Keratinocyte (primary cell): ENCODE measurements around the gene MKLN1. TPM values are rescaled to one million over a fixed set of nuclear protein-coding genes. Genes with fewer than 3 reads are reported as not detected.

Source experiments
- DNase-seq: peaks from one replicate; pipeline ENCODE4 v3.0.0-alpha.2; 2011; ENCODE audit warnings: low read depth, missing footprints, low spot score
- FAIRE-seq: peaks from 2 replicates; lab custom pipeline; 2011; peaks lifted over from hg19 to GRCh38; lab: Jason Lieb, UNC
- H2AFZ ChIP-seq: 2 replicates; pipeline ENCODE4 v1.6.0; 2012; ENCODE audit warnings: low read length, control low read depth, inconsistent platforms; ENCODE audit not compliant: control insufficient read depth
- H3K27ac ChIP-seq: 2 replicates; pipeline ENCODE4 v1.5.1; 2011; ENCODE audit warnings: low read length; ENCODE audit not compliant: control insufficient read depth, insufficient read depth
- H3K27me3 ChIP-seq: 3 replicates; pipeline ENCODE4 v1.6.0; 2011; ENCODE audit warnings: low read length; ENCODE audit not compliant: control insufficient read depth, insufficient read depth; ENCODE audit errors: extremely low read depth
- H3K36me3 ChIP-seq, 2 experiments: 2 replicates in 1 of 2; 3 replicates in 1 of 2; pipeline ENCODE4 v1.5.1; 2011; ENCODE audit warnings: low read length in 2 of 2, mild to moderate bottlenecking in 1 of 2; ENCODE audit not compliant: control insufficient read depth in 2 of 2, insufficient read depth in 2 of 2; ENCODE audit errors: extremely low read depth in 1 of 2
- H3K4me1 ChIP-seq: 3 replicates; pipeline ENCODE4 v1.5.1; 2011; ENCODE audit warnings: low read length; ENCODE audit not compliant: control insufficient read depth, insufficient read depth; ENCODE audit errors: extremely low read depth
- H3K4me2 ChIP-seq: 3 replicates; pipeline ENCODE4 v1.6.0; 2011; ENCODE audit warnings: low read depth, low read length; ENCODE audit not compliant: control insufficient read depth, insufficient read depth; ENCODE audit errors: extremely low read depth
- H3K4me3 ChIP-seq, 3 experiments: fragments of 200-600 bp in 1 of 3; sonication (generic) in 1 of 3; 2 replicates in 2 of 3; 3 replicates in 1 of 3; pipeline ENCODE4 v1.5.1; 2011 to 2016; ENCODE audit warnings: low read length in 3 of 3, mild to moderate bottlenecking in 3 of 3, control low read depth in 2 of 3, inconsistent platforms in 1 of 3, low read depth in 1 of 3, mixed read lengths in 1 of 3, mixed run types in 1 of 3, moderate library complexity in 1 of 3; ENCODE audit not compliant: control insufficient read depth in 2 of 3, insufficient read depth in 2 of 3; ENCODE audit errors: extremely low read depth in 1 of 3
- H3K79me2 ChIP-seq: 2 replicates; pipeline ENCODE4 v1.6.0; 2012; ENCODE audit warnings: low read length; ENCODE audit not compliant: control insufficient read depth, insufficient read depth
- H3K9ac ChIP-seq: 3 replicates; pipeline ENCODE4 v1.6.0; 2011; ENCODE audit warnings: low read length; ENCODE audit not compliant: control insufficient read depth, insufficient read depth; ENCODE audit errors: extremely low read depth
- H3K9me1 ChIP-seq: 3 replicates; pipeline ENCODE4 v1.6.0; 2011; ENCODE audit warnings: low read length; ENCODE audit not compliant: control insufficient read depth, insufficient read depth; ENCODE audit errors: extremely low read depth
- H3K9me3 ChIP-seq: 2 replicates; pipeline ENCODE4 v1.5.1; 2012; ENCODE audit warnings: low read depth, low read length; ENCODE audit not compliant: control insufficient read depth
- H4K20me1 ChIP-seq: 3 replicates; pipeline ENCODE4 v1.6.0; 2011; ENCODE audit warnings: low read length; ENCODE audit not compliant: control insufficient read depth, insufficient read depth; ENCODE audit errors: extremely low read depth
- CTCF ChIP-seq, 3 experiments: IDR thresholded peaks in 1 of 3; conservative IDR thresholded peaks in 1 of 3; optimal IDR thresholded peaks in 1 of 3; 2 replicates in 2 of 3; 3 replicates in 1 of 3; pipeline versions ENCODE3 to v1.5.1; 2011; ENCODE audit warnings: low read length in 3 of 3, mild to moderate bottlenecking in 3 of 3, moderate library complexity in 2 of 3, control low read depth in 1 of 3, inconsistent platforms in 1 of 3; ENCODE audit not compliant: insufficient read depth in 2 of 3; ENCODE audit errors: extremely low read depth in 1 of 3
- EZH2 ChIP-seq: IDR thresholded peaks from one replicate; pipeline ENCODE4 v1.6.1; 2012; ENCODE audit warnings: inconsistent platforms, mild to moderate bottlenecking, low read length, moderate library complexity
- dilution Hi-C: fragments of 300-500 bp; cut with MboI; formaldehyde crosslinking; loops from one replicate; pipeline ENCODE4 v1.7.0; 2020; ENCODE audit warnings: low sequenced_read_pairs; ENCODE audit not compliant: extremely low pct_ligation_motif_present
- polyA plus RNA-seq, 5 experiments: library from polyadenylated mRNA; depleted of rRNA in 3 of 5; stranded (reverse) in 3 of 5; stranded (forward) in 1 of 5; unstranded in 1 of 5; fragments of >200 nt; gene quantifications; 1 replicate in 1 of 5; 2 replicates in 3 of 5; 3 replicates in 1 of 5; pipeline versions ENCODE4 v1.2.1 to v1.2.3, GENCODE V29; 2011 to 2012; ENCODE audit warnings: missing spikeins in 2 of 5, low read depth in 1 of 5, low replicate concordance in 1 of 5

MKLN1 gene
- polyA plus RNA-seq, 1 donor (not counting 4 experiments of a cell fraction or from before 2014, with no cell fraction given), result 43.8 TPM

- FAIRE-seq, result no peak
- Histone ChIP-seq H2AFZ (no peak overlapping the region), H3K4me3 (no peak overlapping the region), H3K9ac (no peak overlapping the region), H3K4me2 (no peak overlapping the region), H4K20me1 (no peaks in the 10 kb centered on the region), H3K36me3 (peaks cover 0 to 8% of the 10 kb centered on the region in 2 experiments), H3K9me3 (no peaks in the 10 kb centered on the region), H3K27me3 (no peaks in the 10 kb centered on the region), H3K27ac (no peak overlapping the region), H3K4me1 (no peaks in the 10 kb centered on the region), H3K9me1 (no peaks in the 10 kb centered on the region), H3K79me2 (no peaks in the 10 kb centered on the region)
- TF ChIP-seq CTCF (optimal IDR thresholded peaks at IDR 0.05 in 1 of 3, IDR thresholded peaks at IDR 0.05 in 1 of 3, conservative IDR thresholded peaks at IDR 0.05 in 1 of 3; ENCODE audit: extremely low read depth in 1 of 3, insufficient read depth in 2 of 3, low read length in 3 of 3) (no peak), EZH2 (no peak)
- DNase-seq, result no peak
- dilution Hi-C loops, result no loop called here
Measured at GRCh38 chr7:131471250-131472004, 143.8 kb downstream of the MKLN1 start.

GRCh38 chr7:131476740-131477139 is 149.1 kb downstream of the MKLN1 start:
- Histone ChIP-seq H3K36me3 (peaks cover 0 to 3% of the 10 kb centered on the region in 2 experiments), H3K79me2 (no peaks in the 10 kb centered on the region), H3K9me1 (no peaks in the 10 kb centered on the region), H3K27me3 (no peaks in the 10 kb centered on the region), H3K4me3 (no peak overlapping the region), H2AFZ (no peak overlapping the region), H4K20me1 (no peaks in the 10 kb centered on the region), H3K4me1 (no peaks in the 10 kb centered on the region), H3K9ac (no peak overlapping the region), H3K4me2 (no peak overlapping the region), H3K9me3 (no peaks in the 10 kb centered on the region), H3K27ac (no peak overlapping the region)
- no peak for FAIRE-seq
- dilution Hi-C loops, result no loop called here
- TF ChIP-seq CTCF (optimal IDR thresholded peaks at IDR 0.05 in 1 of 3, IDR thresholded peaks at IDR 0.05 in 1 of 3, conservative IDR thresholded peaks at IDR 0.05 in 1 of 3; ENCODE audit: extremely low read depth in 1 of 3, insufficient read depth in 2 of 3, low read length in 3 of 3), result no peak
- no peak for TF ChIP-seq EZH2
- no peak for DNase-seq
